Measurements from ENCODE around the gene UTS2R.

UTS2R gene

GRCh38 chr17:82329683-82330321 is 41.8 kb upstream of the UTS2R start:
- no peak for TF ChIP-seq POLR2A (IDR thresholded peaks at IDR 0.05; ENCODE audit: low read depth, low read length)
- DNase-seq (ENCODE audit: insufficient read length, low spot score): no peak
- no peak for FAIRE-seq

GRCh38 chr17:82330322-82331239 is 41.0 kb upstream of the UTS2R start:
- FAIRE-seq: no peak
- TF ChIP-seq POLR2A (IDR thresholded peaks at IDR 0.05; ENCODE audit: low read depth, low read length): no peak
- DNase-seq (ENCODE audit: insufficient read length, low spot score): peak; percentile 70

DNA sequence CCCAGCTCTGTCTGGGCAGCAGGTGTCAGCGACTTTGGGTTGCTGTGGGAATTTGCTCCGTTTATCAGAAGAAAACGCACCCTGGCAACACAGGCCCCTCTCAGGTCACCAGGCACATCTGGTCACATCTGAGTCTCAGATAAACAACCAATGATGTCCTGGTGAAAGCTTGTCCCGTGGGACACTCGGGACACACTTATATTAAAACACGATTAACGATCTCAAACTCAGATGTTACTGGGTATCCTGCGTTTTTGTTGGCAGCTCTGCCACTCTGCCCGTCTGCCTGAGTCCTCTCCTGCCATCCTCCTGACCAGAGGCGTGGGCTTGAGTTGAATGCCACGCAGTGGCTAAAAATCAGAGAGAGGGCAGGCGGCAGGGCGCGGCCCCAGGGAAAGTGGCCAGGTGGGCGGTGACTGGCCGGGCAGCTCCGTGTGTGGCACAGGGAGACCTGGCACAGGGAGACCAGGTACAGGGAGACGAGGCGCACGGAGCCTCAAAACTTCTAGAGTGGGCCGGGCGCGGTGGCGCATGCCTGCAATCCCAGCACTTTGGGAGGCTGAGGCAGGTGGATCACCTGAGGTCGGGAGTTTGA is 40.1 kb upstream of the UTS2R start:
- FAIRE-seq: no peak
- no peak for DNase-seq (ENCODE audit: insufficient read length, low spot score)
- no peak for TF ChIP-seq POLR2A (IDR thresholded peaks at IDR 0.05; ENCODE audit: low read depth, low read length)

DNA sequence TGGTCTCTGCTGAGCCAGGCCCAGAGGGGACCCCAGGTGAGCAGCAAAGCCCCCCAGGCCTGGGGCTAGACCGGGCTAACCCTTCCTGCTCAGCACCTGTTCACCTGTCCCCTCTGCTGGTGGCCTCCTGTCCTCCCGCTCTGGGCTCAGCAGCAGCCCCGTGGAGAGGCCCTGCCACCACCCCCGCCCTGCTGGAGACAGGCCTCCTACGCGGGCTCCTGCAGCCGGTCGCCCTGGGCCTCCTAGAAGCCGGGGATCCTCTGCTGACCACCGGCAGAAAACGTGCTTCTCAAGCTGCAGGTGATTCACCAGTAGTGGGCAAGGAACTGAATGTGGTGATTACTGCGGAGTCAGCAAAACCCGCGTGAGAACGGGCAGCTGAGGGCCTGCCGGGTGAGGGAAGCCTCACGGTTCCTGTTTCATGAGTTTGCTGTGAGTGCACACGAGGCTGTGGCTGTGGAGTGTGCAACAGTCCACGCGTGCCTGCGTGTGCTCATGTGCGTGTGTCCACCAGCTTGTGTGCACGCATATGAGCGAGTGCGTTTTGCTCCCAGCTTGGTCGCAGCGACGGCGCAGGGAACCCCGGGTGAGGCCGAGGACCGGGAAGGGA is 38.8 kb upstream of the UTS2R start:
- FAIRE-seq: no peak

GRCh38 chr17:82333279-82334171 is 38.0 kb upstream of the UTS2R start, which contains the start of gene SECTM1:
SECTM1 (minus strand) TSS chr17:82333766; CDS start chr17:82327240, 6,526 bp downstream.
- TF ChIP-seq POLR2A (IDR thresholded peaks at IDR 0.05; ENCODE audit: low read depth, low read length): no peak
- FAIRE-seq: no peak
- no peak for DNase-seq (ENCODE audit: insufficient read length, low spot score)

More for the DNA sequence above, 38.8 kb upstream of the UTS2R start:
- peak; percentile 70 for DNase-seq (ENCODE audit: insufficient read length, low spot score)
- TF ChIP-seq POLR2A (IDR thresholded peaks at IDR 0.05; ENCODE audit: low read depth, low read length): no peak

DNA sequence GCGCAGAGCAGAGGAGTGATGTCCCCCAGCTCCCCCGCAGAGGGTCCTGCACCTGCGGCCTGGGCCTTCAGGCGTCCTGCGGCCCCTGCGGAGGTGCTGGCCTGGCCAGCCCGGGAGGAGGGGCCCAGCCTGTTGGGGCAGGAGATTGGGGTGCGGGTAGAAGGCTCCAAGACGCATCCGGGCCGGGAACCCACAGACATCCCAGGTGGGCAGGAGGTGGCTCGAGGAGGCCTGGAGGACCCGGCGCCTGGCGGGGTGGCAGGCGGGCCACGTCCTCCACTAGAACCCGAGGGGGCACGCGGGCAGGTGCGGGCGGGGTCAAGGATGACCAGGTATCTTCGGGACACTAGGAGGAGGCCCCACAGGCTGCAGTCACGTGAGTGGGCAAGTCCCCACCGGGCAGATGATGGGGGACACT is 37.4 kb upstream of the UTS2R start:
- DNase-seq (ENCODE audit: insufficient read length, low spot score) (no peak), FAIRE-seq (no peak)
- no peak for TF ChIP-seq POLR2A (IDR thresholded peaks at IDR 0.05; ENCODE audit: low read depth, low read length)

DNA sequence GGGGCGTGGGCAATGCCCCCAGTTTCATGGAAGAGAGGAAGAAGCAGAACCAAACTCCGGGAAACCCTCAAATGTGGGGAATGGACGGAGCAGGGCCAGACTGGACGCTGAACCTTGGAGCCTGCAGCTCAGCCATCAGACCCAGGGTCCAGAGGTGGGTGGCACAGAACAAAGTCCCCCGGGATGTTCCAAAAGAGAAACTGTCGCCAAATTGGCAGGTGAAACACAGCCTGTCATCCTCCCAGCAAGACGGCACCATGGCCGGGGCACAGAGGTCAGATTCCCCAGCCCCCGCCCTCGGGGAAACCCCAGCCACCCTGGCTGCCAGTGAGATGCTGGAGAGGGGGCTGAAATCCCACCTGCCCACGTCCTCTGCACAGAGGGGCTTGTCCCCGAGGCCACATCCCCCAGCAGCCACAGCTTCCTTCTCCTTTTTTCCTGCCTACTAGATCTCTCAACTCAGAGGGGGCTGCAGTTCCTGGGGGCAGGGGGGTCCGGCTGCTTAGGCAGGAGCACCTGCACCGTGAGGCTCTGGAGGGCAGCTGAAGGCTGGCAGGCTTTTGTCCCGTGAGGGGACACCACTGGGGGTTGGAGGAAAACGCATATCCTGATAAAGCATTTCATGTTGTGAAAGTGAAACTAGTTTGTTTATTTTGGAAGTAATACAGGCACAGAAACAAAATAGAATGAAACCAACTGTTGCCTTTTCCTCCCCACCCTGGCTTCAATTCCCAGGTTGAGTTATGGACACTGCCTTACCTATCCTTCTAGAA is 36.8 kb upstream of the UTS2R start:
- DNase-seq (ENCODE audit: insufficient read length, low spot score) (no peak), FAIRE-seq (no peak)
- TF ChIP-seq POLR2A (IDR thresholded peaks at IDR 0.05; ENCODE audit: low read depth, low read length): no peak

GRCh38 chr17:82338858-82339633 is 32.5 kb upstream of the UTS2R start:
- DNase-seq (ENCODE audit: insufficient read length, low spot score) (peak; percentile 94), FAIRE-seq (no peak)
- TF ChIP-seq POLR2A (IDR thresholded peaks at IDR 0.05; ENCODE audit: low read depth, low read length): no peak

DNA sequence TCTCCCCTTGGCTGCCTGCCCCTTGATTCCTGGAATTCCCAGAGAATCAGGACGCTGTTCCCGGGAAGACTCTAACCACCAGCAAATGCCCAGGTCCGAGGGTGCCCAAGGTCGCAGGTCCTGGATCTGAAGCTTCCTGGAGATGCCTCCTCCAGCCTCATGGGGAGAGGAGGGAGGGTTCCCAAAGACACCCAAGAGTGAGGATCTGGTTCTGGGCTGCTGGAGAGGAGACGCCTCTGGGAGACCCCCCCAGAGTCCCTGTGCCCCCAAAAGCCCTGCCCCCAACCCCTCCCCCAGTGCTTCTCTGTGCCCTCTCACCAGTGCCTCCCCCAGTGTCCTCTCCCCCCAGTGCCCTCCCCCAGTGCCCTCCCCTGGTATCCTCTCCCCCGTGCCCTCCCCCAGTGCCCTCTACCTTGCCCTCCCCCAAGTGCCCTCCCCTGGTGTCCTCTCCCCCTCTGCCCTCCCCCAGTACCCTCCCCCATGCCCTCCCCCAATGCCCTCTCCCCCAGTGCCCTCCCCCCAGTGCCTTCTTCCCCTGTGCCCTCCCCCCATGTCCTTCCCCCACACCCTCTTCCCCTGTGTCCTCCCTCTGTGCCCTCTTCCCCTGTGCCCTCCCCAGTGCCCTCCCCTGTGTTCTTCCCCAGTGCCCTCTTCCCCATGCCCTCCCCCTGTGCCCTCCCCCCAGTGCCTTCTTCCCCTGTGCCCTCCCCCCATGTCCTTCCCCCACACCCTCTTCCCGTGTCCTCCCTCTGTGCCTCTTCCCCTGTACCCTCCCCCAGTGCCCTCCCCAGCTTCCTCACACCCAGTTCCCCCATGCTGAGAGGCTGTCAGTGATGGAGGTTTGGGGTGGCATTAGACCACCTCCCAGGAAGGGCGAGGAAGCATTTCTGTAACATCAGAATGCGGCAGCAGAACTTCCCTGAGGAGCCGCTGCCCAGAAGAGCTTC is 31.7 kb upstream of the UTS2R start:
- no peak for TF ChIP-seq POLR2A (IDR thresholded peaks at IDR 0.05; ENCODE audit: low read depth, low read length)

GRCh38 chr17:82342361-82343079 is 29.0 kb upstream of the UTS2R start:
- no peak for FAIRE-seq
- TF ChIP-seq POLR2A (IDR thresholded peaks at IDR 0.05; ENCODE audit: low read depth, low read length): no peak
- DNase-seq (ENCODE audit: insufficient read length, low spot score): no peak

More for the DNA sequence above, 31.7 kb upstream of the UTS2R start:
- DNase-seq (ENCODE audit: insufficient read length, low spot score): no peak
- no peak for FAIRE-seq
